ENCODE results near the gene CIDEC. TPM values are rescaled to one million over a fixed set of nuclear protein-coding genes. Genes with fewer than 3 reads are reported as not detected.

CIDEC gene
- total and polyA plus RNA-seq, 2 of the 13 experiments (the other 11 are each of a cell fraction or from before 2014, with no cell fraction given), result 2.5 to 10.4 TPM

DNA sequence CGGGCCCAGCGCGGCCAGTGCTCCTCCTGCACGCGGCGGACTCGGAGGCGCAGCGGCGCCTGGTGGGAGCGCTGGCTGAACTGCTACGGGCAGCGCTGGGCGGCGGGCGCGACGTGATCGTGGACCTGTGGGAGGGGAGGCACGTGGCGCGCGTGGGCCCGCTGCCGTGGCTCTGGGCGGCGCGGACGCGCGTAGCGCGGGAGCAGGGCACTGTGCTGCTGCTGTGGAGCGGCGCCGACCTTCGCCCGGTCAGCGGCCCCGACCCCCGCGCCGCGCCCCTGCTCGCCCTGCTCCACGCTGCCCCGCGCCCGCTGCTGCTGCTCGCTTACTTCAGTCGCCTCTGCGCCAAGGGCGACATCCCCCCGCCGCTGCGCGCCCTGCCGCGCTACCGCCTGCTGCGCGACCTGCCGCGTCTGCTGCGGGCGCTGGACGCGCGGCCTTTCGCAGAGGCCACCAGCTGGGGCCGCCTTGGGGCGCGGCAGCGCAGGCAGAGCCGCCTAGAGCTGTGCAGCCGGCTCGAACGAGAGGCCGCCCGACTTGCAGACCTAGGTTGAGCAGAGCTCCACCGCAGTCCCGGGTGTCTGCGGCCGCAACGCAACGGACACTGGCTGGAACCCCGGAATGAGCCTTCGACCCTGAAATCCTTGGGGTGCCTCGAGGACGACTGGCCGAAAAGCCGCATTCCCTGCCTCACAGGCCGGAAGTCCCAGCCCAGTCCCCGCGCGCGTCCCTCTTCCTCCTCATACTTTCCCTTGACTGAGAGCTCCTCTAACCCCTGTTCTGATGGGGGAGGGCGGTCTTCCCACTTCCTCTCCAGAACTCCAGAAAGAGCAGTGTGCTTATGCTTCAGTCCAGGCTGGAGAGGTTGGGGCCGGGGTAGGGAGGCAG is 35.4 kb upstream of the CIDEC start (continued):
- TF ChIP-seq, protein P1, sequence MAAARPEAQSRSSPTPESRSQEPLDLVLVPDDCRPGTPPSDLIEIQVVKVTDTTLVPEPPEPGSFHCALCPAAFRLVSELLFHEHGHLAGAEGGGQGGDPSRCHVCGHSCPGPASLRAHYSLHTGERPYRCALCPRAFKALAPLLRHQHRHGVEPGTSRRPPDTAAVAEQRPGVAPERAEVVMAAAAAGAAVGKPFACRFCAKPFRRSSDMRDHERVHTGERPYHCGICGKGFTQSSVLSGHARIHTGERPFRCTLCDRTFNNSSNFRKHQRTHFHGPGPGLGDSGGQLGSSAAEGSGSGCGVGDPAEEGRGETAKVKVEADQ (CRISPR knock-in tag; IDR thresholded peaks at IDR 0.05; ENCODE audit: borderline replicate concordance), result no peak
- peak; percentile 21; the same call in 1 of the 2 replicates for TF ChIP-seq RARA (CRISPR knock-in tag; IDR thresholded peaks at IDR 0.05)
- TF ChIP-seq HCFC1 (IDR thresholded peaks at IDR 0.05; ENCODE audit: low read depth, low read length), result no peak
- TF ChIP-seq ZNF629 (CRISPR knock-in tag; conservative IDR thresholded peaks at IDR 0.05), result no peak
- TF ChIP-seq MAFF (IDR thresholded peaks at IDR 0.05; ENCODE audit: low read depth, low read length), result no peak
- TF ChIP-seq HMG20B (CRISPR knock-in tag; conservative IDR thresholded peaks at IDR 0.05), result no peak
- TF ChIP-seq ZNF343 (CRISPR knock-in tag; IDR thresholded peaks at IDR 0.05), result no peak
- TF ChIP-seq, protein P2, sequence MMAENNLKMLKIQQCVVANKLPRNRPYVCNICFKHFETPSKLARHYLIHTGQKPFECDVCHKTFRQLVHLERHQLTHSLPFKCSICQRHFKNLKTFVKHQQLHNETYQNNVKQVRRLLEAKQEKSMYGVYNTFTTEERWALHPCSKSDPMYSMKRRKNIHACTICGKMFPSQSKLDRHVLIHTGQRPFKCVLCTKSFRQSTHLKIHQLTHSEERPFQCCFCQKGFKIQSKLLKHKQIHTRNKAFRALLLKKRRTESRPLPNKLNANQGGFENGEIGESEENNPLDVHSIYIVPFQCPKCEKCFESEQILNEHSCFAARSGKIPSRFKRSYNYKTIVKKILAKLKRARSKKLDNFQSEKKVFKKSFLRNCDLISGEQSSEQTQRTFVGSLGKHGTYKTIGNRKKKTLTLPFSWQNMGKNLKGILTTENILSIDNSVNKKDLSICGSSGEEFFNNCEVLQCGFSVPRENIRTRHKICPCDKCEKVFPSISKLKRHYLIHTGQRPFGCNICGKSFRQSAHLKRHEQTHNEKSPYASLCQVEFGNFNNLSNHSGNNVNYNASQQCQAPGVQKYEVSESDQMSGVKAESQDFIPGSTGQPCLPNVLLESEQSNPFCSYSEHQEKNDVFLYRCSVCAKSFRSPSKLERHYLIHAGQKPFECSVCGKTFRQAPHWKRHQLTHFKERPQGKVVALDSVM (CRISPR knock-in tag; IDR thresholded peaks at IDR 0.05), result peak; percentile 66; the same call in 1 of the 2 replicates
- TF ChIP-seq, protein P3, sequence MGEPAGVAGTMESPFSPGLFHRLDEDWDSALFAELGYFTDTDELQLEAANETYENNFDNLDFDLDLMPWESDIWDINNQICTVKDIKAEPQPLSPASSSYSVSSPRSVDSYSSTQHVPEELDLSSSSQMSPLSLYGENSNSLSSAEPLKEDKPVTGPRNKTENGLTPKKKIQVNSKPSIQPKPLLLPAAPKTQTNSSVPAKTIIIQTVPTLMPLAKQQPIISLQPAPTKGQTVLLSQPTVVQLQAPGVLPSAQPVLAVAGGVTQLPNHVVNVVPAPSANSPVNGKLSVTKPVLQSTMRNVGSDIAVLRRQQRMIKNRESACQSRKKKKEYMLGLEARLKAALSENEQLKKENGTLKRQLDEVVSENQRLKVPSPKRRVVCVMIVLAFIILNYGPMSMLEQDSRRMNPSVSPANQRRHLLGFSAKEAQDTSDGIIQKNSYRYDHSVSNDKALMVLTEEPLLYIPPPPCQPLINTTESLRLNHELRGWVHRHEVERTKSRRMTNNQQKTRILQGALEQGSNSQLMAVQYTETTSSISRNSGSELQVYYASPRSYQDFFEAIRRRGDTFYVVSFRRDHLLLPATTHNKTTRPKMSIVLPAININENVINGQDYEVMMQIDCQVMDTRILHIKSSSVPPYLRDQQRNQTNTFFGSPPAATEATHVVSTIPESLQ (CRISPR knock-in tag; conservative IDR thresholded peaks at IDR 0.05), result no peak; the same call in 1 of the 2 replicates
- peak; percentile 56; the same call in 1 of the 2 replicates for TF ChIP-seq ZNF790 (CRISPR knock-in tag; IDR thresholded peaks at IDR 0.05; ENCODE audit: borderline replicate concordance)
- TF ChIP-seq CAMTA2 (CRISPR knock-in tag; IDR thresholded peaks at IDR 0.05; ENCODE audit: borderline replicate concordance), result no peak
- TF ChIP-seq, protein P4, sequence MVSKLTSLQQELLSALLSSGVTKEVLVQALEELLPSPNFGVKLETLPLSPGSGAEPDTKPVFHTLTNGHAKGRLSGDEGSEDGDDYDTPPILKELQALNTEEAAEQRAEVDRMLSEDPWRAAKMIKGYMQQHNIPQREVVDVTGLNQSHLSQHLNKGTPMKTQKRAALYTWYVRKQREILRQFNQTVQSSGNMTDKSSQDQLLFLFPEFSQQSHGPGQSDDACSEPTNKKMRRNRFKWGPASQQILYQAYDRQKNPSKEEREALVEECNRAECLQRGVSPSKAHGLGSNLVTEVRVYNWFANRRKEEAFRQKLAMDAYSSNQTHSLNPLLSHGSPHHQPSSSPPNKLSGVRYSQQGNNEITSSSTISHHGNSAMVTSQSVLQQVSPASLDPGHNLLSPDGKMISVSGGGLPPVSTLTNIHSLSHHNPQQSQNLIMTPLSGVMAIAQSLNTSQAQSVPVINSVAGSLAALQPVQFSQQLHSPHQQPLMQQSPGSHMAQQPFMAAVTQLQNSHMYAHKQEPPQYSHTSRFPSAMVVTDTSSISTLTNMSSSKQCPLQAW (CRISPR knock-in tag; IDR thresholded peaks at IDR 0.05), result peak; percentile 68
- TF ChIP-seq ZFP62 (CRISPR knock-in tag; IDR thresholded peaks at IDR 0.05), result no peak
- TF ChIP-seq EEA1 (CRISPR knock-in tag; IDR thresholded peaks at IDR 0.05; ENCODE audit: borderline replicate concordance), result peak; percentile 47; the same call in 1 of the 2 replicates
- TF ChIP-seq FOXO1 (CRISPR knock-in tag; IDR thresholded peaks at IDR 0.05), result no peak
- TF ChIP-seq EHMT2 (IDR thresholded peaks at IDR 0.05; ENCODE audit: borderline replicate concordance, low read depth, low read length), result no peak
- TF ChIP-seq, protein P5, sequence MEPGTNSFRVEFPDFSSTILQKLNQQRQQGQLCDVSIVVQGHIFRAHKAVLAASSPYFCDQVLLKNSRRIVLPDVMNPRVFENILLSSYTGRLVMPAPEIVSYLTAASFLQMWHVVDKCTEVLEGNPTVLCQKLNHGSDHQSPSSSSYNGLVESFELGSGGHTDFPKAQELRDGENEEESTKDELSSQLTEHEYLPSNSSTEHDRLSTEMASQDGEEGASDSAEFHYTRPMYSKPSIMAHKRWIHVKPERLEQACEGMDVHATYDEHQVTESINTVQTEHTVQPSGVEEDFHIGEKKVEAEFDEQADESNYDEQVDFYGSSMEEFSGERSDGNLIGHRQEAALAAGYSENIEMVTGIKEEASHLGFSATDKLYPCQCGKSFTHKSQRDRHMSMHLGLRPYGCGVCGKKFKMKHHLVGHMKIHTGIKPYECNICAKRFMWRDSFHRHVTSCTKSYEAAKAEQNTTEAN (CRISPR knock-in tag; conservative IDR thresholded peaks at IDR 0.05), result peak; percentile 86
- TF ChIP-seq ZNF446 (CRISPR knock-in tag; IDR thresholded peaks at IDR 0.05), result peak; percentile 75
- TF ChIP-seq MAFG (CRISPR knock-in tag; IDR thresholded peaks at IDR 0.05), result no peak
- no peak for TF ChIP-seq CCAR2 (optimal IDR thresholded peaks at IDR 0.05; ENCODE audit: low read depth, low read length)
- no peak for TF ChIP-seq TP53 (CRISPR knock-in tag; conservative IDR thresholded peaks at IDR 0.05)
- no peak for TF ChIP-seq ELF4 (CRISPR knock-in tag; IDR thresholded peaks at IDR 0.05; ENCODE audit: borderline replicate concordance)

Measured in HepG2 (cell line).